ENCODE data around the gene ZNF598. TPM values are rescaled to one million over a fixed set of nuclear protein-coding genes. Genes with fewer than 3 reads are reported as not detected.

Gene ZNF598
- total RNA-seq (2022; extraction: Qiagen RNA extraction; ENCODE audit: low read depth) = 45.0 to 61.1 TPM (median 54.0 TPM) in 5 replicates

DNA sequence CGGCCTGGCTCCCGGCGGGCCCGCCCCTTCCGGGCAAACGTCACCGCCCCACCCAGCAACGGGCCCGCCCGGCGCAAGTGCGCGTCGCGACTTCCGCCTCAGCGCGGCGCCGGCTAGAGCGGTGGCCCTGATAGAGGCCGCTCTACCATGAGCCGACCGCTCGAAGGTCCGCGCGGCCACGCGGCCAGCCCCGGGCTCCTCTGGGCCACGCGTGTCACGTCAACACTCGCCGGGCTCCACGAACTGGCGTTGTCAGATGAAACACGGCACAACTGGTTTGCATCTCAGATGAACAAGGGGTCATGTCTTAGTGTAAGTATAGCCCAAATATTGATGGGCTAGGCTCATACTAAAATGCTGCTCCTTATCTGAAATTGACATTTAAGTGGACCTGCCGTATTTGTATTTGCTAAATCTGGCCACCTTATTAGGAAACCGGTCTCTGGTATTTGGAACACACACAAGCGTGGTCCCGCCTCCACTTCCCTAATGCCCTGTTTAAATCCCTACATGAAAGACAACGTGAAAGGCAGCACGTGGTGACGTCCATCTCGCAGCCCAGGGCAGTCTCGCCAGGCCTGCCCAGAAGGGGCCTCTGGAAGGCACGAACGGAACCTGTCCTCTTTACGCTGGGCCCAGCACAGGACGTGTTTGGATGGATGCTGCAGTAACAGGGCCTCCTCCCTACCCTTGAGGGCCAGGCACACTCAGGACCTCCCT, at the start of gene ZNF598:
Gene ZNF598, minus strand, starts transcription at position 31 of the 720 bp plus-strand sequence.

DNA sequence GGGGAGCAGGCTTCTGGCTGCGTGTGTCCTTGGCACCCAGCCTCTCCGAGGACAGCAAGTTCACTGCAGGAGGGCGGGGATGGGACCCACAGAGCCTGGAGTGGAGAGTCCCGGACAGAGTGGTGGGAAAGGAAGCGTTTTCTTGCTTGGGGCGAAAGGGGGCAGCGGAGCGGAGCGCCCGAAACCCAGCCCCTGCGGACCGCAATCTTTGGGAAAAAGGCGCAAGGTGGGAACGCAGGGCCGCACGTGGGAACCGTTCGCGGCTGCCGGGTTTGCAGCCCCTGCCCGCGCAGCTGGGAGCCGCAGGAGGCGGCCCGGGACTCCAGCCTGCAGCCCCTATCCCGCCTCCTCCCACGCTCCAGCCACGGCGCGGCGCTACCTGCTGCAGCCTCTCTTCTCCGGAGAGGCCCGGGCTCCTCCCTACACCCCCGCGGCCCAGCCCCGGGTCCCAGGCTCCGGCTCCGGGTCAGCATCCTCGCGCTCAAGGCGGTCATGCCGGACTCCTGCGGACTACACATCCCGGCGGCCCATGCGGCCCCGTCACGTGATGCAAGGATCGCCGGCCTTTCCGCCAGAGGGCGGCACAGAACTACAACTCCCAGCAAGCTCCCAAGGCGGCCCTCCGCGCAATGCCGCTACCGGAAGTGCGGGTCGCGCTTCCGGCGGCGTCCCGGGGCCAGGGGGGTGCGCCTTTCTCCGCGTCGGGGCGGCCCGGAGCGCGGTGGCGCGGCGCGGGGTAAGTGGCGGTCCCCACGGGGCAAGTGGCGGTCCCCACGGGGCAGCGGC, 37.9 kb upstream of the ZNF598 start, which contains the start of the genes NTHL1 and TSC2:
Gene NTHL1, minus strand, starts transcription at position 505 of the 786 bp plus-strand sequence. Its CDS starts 11 bp downstream, at position 494.
Gene TSC2, plus strand, starts transcription at position 656 of the 786 bp plus-strand sequence. CDS start 631 bp downstream, outside the sequence.

DNA sequence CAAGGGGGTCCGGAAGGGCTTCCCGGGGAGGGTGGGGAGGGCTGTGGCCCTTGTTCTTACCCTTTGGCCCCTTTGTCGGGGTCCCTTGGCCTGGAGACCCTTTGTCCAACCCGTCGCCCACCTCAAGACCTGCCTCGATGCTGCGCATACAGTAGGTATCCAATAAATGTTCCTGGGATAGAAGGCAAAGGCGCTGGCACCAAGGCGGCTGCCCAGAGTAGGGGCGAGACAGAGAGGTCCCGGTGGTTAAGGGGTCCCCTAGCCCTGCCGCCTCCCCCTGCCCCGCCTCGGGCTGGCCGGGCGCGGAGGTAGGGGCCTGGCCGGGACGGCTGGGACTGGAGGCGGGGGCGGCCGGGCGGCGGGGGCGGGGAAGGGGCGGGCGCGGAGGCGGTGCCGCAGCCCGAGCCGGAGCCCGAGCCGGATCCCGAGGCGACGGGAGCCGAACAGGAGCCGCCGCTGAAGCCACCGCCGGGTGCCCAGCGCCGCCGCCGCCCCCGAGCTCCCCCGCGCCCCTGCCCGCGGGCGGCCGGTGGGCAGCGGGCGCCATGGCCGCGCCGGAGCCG, 16.9 kb upstream of the ZNF598 start, which contains the start of gene NHERF2:
Gene NHERF2, plus strand, starts transcription at position 442 of the 563 bp plus-strand sequence. Its CDS starts 104 bp downstream, at position 546.

DNA sequence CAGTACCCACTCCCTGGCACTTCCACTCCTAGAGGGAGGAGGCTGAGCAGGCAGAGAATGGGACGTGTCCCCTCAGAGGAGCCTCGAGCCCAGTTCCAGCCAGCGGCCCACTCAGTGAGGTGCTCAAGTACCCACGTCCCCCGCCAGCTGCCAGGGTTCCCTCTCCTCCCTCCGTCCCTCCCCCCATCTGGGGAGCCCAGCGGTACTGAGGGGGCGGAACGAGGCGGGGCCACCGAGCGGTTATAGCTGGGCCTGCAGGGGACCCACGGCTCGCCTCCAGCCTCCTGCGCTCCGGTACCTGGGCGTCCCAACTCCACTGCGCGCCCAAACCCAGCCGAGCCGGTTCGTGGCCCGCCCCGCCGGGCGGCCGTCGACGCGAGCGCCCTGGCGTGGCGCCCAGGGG, 9.9 kb upstream of the ZNF598 start, which contains the start of gene NPW:
Gene NPW, plus strand, starts transcription at position 268 of the 403 bp plus-strand sequence.

DNA sequence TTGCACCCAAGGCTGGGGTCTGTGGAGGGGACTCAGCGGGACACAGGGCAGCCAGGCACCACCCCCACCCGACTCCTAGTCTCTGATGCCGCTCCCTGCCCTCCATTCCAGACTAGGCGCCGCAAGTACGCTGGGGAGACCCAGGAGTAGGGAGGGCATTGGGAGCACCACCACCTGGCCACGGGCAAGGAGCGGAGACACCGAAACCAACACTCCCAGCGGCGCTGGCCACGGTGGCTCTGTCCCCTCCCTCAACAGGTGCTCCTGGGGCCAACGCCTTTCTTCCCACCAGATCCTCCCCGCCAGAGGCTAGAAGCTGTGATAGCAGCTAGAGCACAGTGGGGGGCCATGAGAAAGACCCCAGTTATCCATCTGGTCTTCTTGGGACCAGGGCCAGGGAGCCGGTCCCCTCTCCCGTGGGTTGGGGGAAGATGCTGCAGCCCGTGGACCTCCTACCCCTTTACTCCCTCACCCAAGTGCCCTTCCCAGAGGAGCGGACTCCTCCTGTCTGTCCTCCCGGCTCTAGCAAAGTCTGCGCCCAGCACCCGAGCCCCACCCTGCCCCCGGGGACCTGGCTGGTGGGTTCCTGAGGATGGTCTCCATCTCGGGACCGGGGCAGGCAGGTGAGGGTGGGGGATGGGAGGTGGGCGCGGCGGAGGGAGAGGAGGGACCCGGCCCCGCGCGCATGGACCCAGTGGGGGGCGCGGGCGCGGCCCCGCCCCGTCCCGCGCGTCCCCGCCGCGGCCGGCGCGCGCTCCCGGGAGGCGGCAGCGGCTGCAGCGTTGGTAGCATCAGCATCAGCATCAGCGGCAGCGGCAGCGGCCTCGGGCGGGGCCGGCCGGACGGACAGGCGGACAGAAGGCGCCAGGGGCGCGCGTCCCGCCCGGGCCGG, 20.2 kb downstream of the ZNF598 start, which contains the start of gene SYNGR3:
Gene SYNGR3, plus strand, starts transcription at position 762 of the 892 bp plus-strand sequence. CDS start 133 bp downstream, outside the sequence.

DNA sequence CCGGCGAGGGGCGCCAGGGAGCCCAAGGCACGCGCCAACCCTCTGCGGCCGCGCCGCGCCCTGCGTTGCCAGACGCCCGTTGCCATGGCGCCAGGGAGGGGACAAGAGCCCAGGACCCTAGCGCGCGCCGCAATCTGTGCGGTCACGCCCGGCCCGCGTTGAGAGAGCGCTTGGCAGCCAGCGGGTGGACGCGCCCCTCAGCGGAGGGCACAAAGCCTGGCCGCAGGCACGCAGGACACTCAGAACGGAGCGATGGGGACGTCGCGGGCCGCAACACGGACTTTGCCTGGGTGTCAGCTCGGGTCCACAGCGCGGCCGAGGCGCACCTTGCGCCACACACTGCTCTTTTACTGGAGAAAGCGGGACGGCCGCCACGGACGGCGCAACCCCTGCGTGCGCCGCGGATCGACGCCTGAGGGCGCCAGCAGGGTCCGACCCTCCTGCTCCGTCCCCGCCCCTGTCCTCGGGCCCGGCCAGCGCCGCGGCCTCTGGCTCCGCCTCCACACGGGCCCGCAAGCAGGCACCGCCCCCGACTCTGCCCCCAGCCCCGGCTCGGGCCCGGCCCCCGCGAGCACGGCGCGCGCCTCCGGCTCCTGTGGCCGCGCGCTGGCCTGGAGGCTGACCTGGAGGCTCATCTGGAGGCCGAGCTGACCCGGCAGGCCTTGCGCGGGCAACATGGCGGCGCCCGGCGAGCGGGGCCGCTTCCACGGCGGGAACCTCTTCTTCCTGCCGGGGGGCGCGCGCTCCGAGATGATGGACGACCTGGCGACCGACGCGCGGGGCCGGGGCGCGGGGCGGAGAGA, 25.9 kb downstream of the ZNF598 start, which contains the start of gene GFER:
Gene GFER, plus strand, starts transcription at position 650 of the 803 bp plus-strand sequence. Its CDS starts 26 bp downstream, at position 676.

DNA sequence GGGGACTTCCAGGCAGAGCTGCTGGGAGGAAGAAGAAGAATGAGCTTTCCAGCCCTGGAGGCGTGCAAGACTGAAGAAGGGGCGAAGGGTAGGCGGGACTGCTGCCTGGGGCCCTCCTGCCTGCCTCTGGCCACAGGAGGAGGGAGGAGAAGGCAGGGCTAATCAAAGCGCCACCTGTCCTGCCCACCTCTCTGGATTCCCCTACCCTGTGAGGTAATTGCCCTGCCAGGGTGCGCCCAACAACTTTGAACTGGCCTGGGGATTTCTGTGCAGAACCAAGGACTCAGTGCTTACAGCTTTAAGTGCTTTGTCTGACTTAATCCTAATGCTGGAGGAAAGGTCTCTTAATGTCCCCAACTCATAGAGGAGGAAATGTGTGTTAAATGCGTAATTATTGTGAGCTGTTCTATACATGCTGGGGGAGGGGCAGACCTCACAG, 28.2 kb downstream of the ZNF598 start, which contains the start of gene NOXO1:
Gene NOXO1, minus strand, starts transcription at position 72 of the 439 bp plus-strand sequence. CDS start 290 bp downstream, outside the sequence.

DNA sequence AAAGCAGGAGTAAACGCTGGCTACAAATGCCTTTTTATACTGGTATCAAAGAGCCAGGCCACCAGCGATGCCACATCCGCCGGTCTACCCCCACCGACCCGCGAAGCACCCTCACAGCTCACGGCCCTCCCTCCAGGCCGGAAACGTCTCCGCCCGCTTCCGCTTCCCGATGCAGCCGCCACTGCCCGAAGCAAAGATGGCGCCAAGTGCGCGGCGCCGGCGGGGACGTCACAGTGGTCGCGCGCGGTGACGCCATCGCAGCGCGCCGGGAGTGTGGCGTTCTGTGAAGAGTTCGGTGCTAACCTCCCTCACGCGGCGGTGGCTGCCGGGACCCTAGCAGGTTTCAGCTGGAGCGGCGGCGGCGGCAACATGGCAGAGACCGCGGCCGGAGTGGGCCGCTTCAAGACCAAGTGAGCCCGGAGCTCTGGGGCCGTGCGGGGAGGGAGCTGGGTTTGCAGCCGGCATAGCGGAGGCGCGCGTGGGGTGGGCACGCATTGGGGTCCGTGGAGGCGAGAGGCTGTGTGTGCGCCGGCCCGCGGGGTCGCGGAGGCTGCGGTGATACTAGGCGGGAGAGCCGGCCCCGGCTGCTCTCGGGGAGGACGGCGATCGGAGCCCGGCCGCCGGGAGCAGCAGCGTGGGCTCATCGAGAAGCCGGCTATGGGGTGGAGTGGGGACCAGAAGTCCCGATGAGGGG, 37.7 kb downstream of the ZNF598 start, which contains the start of gene TBL3:
Gene TBL3, plus strand, starts transcription at position 258 of the 694 bp plus-strand sequence. Its CDS starts 112 bp downstream, at position 370.

DNA sequence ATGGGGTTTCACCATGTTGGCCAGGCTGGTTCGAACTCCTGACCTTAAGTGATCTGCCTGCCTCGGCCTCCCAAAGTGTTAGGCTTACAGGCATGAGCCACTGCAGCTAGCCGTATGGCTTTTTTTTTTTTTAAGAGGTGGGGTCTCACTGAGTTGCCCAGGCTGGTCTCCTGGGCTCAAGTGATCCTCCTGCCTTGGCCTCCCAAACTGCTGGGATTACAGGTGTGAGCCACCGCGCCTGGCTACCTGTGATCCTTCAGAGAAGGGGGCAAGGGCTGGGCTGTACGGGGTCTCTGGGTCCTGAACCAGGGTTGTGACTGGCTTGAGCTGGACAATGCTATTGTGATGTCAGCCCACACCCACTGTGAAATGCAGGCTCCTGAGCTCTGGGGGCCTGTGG, 43.2 kb downstream of the ZNF598 start, which contains the start of gene RNF151:
Gene RNF151, plus strand, starts transcription at position 397 of the 400 bp plus-strand sequence. CDS start 26 bp downstream, outside the sequence.

DNA sequence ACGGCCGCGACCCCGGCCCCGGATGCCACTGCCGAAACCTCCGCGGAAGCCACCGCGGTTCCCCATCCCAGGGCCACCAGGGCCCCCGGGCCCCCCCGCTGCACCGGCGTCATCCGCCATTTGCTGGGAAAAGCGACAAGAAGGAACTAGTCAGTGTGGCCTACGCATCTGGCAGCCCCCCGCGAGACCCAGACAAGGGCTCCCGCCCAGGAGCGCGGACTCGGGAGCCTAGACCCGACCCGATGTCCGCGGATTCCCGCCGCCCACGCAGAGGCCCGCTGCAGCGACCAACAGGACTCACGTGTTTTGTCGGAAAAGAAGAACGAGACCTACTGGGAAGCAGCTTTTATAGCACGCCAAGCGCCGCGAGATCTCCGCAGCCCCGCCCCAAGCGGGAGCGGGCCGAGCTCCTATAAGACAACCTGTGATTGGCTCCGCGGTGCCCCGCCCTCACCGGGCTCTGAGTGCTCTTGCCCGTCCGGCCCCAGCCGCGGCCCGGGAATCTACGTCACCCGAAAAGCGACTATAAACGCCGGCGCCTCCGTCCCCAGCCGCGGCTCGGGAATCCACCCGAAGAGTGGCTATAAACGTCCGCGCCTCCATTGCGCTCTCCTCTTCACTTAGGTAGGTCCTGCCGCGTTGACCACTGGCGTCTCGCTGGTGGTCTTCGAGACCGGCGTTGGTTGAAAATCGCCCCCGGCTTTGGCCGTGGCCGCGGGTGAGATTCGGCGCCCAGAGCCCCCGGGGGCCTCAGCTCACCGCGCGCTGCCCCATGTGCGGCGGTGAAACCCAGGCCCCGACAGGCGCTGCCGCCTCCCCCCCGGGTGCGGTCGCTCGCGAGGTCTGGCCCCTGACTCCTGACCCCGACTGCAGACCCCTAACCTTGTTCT, 44.9 kb downstream of the ZNF598 start, which contains the start of gene RPS2:
Gene RPS2, minus strand, starts transcription at position 321 of the 890 bp plus-strand sequence. Its CDS starts 201 bp downstream, at position 120.

DNA sequence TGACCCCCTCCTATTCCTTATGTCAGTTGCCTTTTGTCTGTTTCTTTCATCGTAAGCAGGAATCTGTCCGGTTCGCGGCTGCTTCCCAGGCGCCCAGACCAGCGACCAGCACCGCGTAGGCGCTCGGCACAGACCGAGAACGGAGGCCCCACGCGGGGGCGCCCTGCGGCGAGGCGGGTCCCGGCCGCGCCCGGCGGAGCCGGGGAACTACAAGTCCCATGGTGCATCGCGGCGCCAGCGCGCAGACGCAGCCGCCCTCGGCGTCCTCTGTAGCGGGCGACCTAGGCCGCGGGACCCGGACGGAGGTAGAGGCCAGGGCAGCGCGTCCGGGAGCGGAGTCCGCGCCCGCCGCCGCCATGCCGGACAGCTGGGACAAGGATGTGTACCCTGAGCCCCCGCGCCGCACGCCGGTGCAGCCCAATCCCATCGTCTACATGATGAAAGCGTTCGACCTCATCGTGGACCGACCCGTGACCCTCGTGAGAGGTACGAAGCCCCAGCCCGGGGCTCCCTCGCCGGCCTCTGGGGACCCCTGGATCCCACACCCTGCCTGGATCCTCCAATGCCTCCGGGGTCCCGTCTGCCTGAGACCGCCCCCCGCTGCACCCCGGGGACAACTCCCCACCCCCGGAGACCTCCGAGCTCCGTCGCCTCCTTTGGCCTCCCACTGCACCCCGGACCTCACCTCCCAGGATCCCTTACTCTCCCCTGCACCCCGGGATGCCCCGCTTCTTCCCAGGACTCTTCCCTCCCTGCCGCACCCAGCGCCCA, 50.2 kb downstream of the ZNF598 start, which contains the start of gene NDUFB10:
Gene NDUFB10, plus strand, starts transcription at position 270 of the 771 bp plus-strand sequence. Its CDS starts 87 bp downstream, at position 357.

Other genes starting within 250 kb of the ZNF598 start
- gene NME3, start 238.3 kb downstream of the ZNF598 start, total RNA-seq (2022; extraction: Qiagen RNA extraction; ENCODE audit: low read depth) = 25.3 to 62.4 TPM (median 54.1 TPM) in 5 replicates
- 7.4 to 11.9 TPM (median 9.4 TPM) in 5 replicates for gene EME2, start 237.0 kb downstream of the ZNF598 start, total RNA-seq (2022; extraction: Qiagen RNA extraction; ENCODE audit: low read depth)
- gene MRPS34, start 236.7 kb downstream of the ZNF598 start, total RNA-seq (2022; extraction: Qiagen RNA extraction; ENCODE audit: low read depth) = 159 to 264 TPM (median 239 TPM) in 5 replicates
- 15.8 to 27.6 TPM (median 22.9 TPM) in 5 replicates for gene SPSB3, start 227.2 kb downstream of the ZNF598 start, total RNA-seq (2022; extraction: Qiagen RNA extraction; ENCODE audit: low read depth)
- 54.3 to 94.0 TPM (median 82.4 TPM) in 5 replicates for gene NUBP2, start 226.9 kb downstream of the ZNF598 start, total RNA-seq (2022; extraction: Qiagen RNA extraction; ENCODE audit: low read depth)
- gene IGFALS, start 216.1 kb downstream of the ZNF598 start, total RNA-seq (2022; extraction: Qiagen RNA extraction; ENCODE audit: low read depth) = 0.08 to 0.09 TPM in 2 of 5 replicates, not detected in the others
- gene HAGH, start 183.0 kb downstream of the ZNF598 start, total RNA-seq (2022; extraction: Qiagen RNA extraction; ENCODE audit: low read depth) = 57.1 to 73.9 TPM (median 66.5 TPM) in 5 replicates
- gene FAHD1, start 182.6 kb downstream of the ZNF598 start, total RNA-seq (2022; extraction: Qiagen RNA extraction; ENCODE audit: low read depth) = 41.5 to 50.7 TPM (median 48.3 TPM) in 5 replicates
- gene MEIOB, start 137.7 kb downstream of the ZNF598 start, total RNA-seq (2022; extraction: Qiagen RNA extraction; ENCODE audit: low read depth) = 1.5 to 3.1 TPM (median 1.7 TPM) in 5 replicates
- 1.9 to 3.7 TPM (median 3.2 TPM) in 5 replicates for gene HS3ST6, start 91.4 kb downstream of the ZNF598 start, total RNA-seq (2022; extraction: Qiagen RNA extraction; ENCODE audit: low read depth)
- 24.4 to 35.7 TPM (median 31.6 TPM) in 5 replicates for gene MSRB1, start 66.6 kb downstream of the ZNF598 start, total RNA-seq (2022; extraction: Qiagen RNA extraction; ENCODE audit: low read depth)
- 0.05 TPM in 1 of 5 replicates, not detected in the others for gene RPL3L, start 55.1 kb downstream of the ZNF598 start, total RNA-seq (2022; extraction: Qiagen RNA extraction; ENCODE audit: low read depth)
- gene NDUFB10, start 50.3 kb downstream of the ZNF598 start, total RNA-seq (2022; extraction: Qiagen RNA extraction; ENCODE audit: low read depth) = 247 to 298 TPM (median 257 TPM) in 5 replicates
- gene RPS2, start 45.0 kb downstream of the ZNF598 start, total RNA-seq (2022; extraction: Qiagen RNA extraction; ENCODE audit: low read depth) = 3,412 to 5,470 TPM (median 5,215 TPM) in 5 replicates
- not detected in 5 replicates for gene RNF151, start 43.0 kb downstream of the ZNF598 start, total RNA-seq (2022; extraction: Qiagen RNA extraction; ENCODE audit: low read depth)
- gene TBL3, start 37.8 kb downstream of the ZNF598 start, total RNA-seq (2022; extraction: Qiagen RNA extraction; ENCODE audit: low read depth) = 27.7 to 41.2 TPM (median 34.8 TPM) in 5 replicates
- gene NOXO1, start 28.4 kb downstream of the ZNF598 start, total RNA-seq (2022; extraction: Qiagen RNA extraction; ENCODE audit: low read depth) = 0.12 to 0.33 TPM (median 0.25 TPM) in 4 of 5 replicates, not detected in the other
- gene GFER, start 25.6 kb downstream of the ZNF598 start, total RNA-seq (2022; extraction: Qiagen RNA extraction; ENCODE audit: low read depth) = 22.5 to 42.5 TPM (median 40.1 TPM) in 5 replicates
- 6.3 to 8.3 TPM (median 6.5 TPM) in 5 replicates for gene SYNGR3, start 19.9 kb downstream of the ZNF598 start, total RNA-seq (2022; extraction: Qiagen RNA extraction; ENCODE audit: low read depth)
- 0.79 to 1.5 TPM (median 1.2 TPM) in 4 of 5 replicates, not detected in the other for gene NPW, start 10.0 kb upstream of the ZNF598 start, total RNA-seq (2022; extraction: Qiagen RNA extraction; ENCODE audit: low read depth)
- gene NHERF2, start 17.1 kb upstream of the ZNF598 start, total RNA-seq (2022; extraction: Qiagen RNA extraction; ENCODE audit: low read depth) = 40.0 to 59.6 TPM (median 58.2 TPM) in 5 replicates
- gene NTHL1, start 38.0 kb upstream of the ZNF598 start, total RNA-seq (2022; extraction: Qiagen RNA extraction; ENCODE audit: low read depth) = 32.1 to 53.3 TPM (median 41.7 TPM) in 5 replicates
- gene TSC2, start 38.2 kb upstream of the ZNF598 start, total RNA-seq (2022; extraction: Qiagen RNA extraction; ENCODE audit: low read depth) = 31.5 to 46.9 TPM (median 33.4 TPM) in 5 replicates
- 40.0 to 54.4 TPM (median 50.1 TPM) in 5 replicates for gene PKD1, start 126.1 kb upstream of the ZNF598 start, total RNA-seq (2022; extraction: Qiagen RNA extraction; ENCODE audit: low read depth)
- gene RAB26, start 138.8 kb upstream of the ZNF598 start, total RNA-seq (2022; extraction: Qiagen RNA extraction; ENCODE audit: low read depth) = 1.8 to 4.3 TPM (median 4.1 TPM) in 5 replicates
- 42.3 to 59.0 TPM (median 51.2 TPM) in 5 replicates for gene TRAF7, start 146.0 kb upstream of the ZNF598 start, total RNA-seq (2022; extraction: Qiagen RNA extraction; ENCODE audit: low read depth)
- 0.44 to 3.9 TPM (median 0.57 TPM) in 5 replicates for gene CASKIN1, start 186.8 kb upstream of the ZNF598 start, total RNA-seq (2022; extraction: Qiagen RNA extraction; ENCODE audit: low read depth)
- gene MLST8, start 195.6 kb upstream of the ZNF598 start, total RNA-seq (2022; extraction: Qiagen RNA extraction; ENCODE audit: low read depth) = 40.2 to 59.3 TPM (median 49.5 TPM) in 5 replicates
- 4.4 to 7.2 TPM (median 5.3 TPM) in 5 replicates for gene BRICD5, start 201.0 kb upstream of the ZNF598 start, total RNA-seq (2022; extraction: Qiagen RNA extraction; ENCODE audit: low read depth)
- 15.8 to 34.8 TPM (median 32.5 TPM) in 5 replicates for gene PGP, start 205.0 kb upstream of the ZNF598 start, total RNA-seq (2022; extraction: Qiagen RNA extraction; ENCODE audit: low read depth)
- gene E4F1, start 213.8 kb upstream of the ZNF598 start, total RNA-seq (2022; extraction: Qiagen RNA extraction; ENCODE audit: low read depth) = 18.9 to 27.2 TPM (median 22.9 TPM) in 5 replicates
- 1.0 to 1.7 TPM (median 1.3 TPM) in 5 replicates for gene DNASE1L2, start 226.6 kb upstream of the ZNF598 start, total RNA-seq (2022; extraction: Qiagen RNA extraction; ENCODE audit: low read depth)
- 47.8 to 89.4 TPM (median 82.1 TPM) in 5 replicates for gene ECI1, start 241.8 kb upstream of the ZNF598 start, total RNA-seq (2022; extraction: Qiagen RNA extraction; ENCODE audit: low read depth)